Kidney tubule cell (primary cell): Measurements from ENCODE around the gene EGLN3.
A peak's percentile ranks its signal among the peaks of the same experiment; 100 is the strongest.
"Not testable (repeated sequence)": the region's sequence is repeated elsewhere in the genome, so short reads cannot be mapped to it uniquely, and the experiment has no call there.

Source experiments
- DNase-seq: peaks from one replicate; pipeline ENCODE4 v3.0.0-alpha.2; 2018; ENCODE audit warnings: low spot score

EGLN3 gene

DNA sequence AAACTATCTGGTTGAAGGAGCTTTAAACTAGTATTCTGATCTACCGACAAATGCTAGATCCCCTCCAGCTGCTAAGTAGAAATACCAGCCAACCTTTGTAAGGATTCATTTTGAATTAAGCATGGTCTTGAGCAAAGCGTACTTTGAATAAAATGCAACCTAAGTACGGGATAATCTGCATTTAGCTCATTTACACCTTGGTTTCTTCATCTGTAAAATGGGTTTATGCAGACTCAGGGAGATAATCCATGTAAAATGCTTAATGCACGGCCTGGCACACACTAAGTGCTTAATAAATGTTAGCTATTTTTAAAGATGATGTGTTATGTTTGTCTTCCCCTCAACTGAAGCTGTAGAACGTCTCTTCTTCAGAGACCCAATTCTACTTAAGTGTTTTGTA, 15.9 kb downstream of the EGLN3 start:
- DNase-seq = no peak

DNA sequence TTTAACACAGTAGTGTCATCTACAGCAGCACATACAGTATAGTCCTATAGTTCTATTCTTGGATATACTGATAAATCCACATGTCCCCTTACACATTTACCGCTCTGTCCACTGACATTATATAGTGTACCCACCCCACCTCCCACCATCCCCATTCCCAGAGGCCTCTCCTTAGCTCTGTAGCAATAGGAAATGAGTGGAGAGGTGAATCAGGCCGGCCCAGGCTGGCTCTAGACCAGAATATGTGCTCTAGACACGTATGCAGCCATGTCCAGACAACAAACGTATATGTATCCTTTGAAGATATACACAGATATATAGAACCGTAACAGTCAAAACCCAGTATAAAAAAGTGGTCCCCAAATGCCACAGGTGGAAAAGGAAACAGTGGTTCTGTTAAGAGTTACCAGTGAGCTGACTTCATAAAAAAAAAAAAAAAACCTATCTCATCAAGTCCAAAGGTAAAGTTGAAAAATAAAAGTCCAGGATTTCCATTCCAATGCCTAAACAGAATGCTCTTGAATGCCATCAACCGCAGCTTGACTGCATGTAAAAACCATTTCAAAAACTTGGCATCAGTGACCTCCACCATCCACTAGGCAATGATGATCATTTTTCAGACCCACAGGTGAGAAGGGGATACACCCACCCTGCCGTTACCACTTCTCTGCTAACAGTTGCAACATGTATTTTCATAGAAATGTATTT, 16.7 kb downstream of the EGLN3 start:
- DNase-seq = peak; percentile 59

DNA sequence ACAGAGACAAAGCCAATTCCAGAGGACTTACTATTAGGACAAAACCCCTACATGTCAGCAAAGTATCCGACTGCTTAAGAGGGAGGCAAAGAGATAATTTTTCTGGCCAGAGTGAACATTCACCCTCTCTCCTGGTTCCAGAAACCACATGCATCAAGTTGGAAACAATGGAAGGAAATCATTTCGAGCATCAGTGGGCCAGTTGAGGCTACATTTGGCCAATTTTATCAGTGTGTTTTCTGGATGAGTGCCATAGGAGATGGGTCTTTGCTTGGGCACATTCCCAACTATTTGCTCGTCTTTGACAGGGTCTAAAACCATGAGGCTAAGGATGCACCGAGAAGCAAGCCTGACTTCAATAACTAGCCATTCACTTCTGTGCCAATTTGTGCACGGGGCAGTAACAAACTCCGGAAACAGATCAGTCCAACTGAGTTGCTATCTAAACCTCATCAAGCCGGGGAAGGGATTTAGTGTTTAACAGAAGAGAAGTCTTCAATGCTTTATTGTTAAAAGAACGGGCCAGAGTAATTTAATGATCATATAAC, 17.4 kb downstream of the EGLN3 start:
- peak; percentile 32 for DNase-seq

DNA sequence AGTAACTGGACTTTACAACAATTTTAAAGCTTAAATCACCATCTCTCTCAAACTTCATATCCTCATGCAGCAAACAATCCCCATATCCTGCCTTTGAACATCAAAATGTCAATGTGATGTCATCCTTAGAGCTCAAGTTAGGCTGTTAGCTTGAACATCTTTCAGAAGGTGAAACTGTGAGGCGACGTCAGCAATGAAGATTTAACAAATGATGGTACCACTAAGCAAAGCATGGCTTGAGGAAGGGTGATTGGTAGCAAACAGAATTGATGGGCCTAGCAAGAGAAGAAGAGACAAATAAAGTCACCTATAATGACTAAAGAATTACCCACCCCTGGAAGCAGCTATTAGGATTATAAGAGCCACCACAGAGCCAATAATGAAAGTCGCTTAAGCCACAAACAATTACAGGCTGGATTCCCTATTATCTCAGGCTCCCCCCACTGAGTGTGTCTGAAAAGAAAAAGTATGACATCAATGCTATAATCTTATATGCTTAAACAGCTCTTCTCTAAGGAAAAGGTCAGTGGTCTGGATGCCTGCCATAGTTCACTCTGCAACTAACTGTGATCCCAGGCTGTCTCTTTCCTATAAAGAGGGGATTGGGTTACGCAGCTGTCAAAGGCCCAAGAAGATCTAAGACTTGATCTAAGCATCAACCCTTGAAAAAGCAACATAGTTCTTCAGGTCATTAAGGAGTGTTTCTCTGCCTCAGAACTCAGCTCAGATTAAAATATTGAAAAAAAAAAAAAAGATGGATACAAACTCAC, 18.1 kb downstream of the EGLN3 start:
- no peak for DNase-seq

DNA sequence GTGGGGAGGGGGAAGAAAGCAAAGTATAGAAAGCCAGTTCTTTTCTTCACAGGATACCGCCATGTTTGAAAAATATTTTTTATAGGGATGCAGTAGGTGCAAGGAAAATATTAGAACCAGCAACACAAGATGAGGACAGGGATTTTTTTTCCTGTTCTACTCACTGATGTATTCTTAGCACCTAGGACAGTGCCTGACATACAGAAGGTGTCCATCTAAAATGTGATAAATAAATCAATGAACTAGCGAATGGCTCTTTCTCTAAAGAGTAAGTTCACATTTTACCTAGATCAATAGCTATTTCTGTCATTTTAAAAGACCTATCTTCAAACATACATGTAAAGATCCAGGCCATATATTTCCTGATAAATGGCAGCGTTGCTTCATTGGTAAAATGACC, 18.8 kb downstream of the EGLN3 start:
- DNase-seq = no peak

DNA sequence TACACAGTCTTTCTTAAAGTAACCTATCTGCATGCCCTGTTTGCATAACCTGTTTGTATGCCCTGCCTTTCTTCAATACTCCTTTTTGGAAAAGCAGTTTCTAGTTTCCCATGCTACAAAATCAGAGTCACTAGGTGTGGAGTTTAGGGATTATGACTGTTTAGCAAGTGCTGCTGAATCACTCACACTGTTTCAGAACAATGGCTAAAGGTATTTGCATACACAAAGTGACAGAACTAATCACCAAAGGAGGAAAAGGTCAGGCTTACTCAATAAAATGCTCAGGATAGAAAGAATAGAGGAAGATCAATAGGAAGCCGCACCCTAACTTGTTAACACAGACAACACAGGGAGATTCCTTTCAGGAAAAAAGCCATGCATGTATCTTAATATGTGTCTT, 19.4 kb downstream of the EGLN3 start:
- DNase-seq = peak; percentile 63

DNA sequence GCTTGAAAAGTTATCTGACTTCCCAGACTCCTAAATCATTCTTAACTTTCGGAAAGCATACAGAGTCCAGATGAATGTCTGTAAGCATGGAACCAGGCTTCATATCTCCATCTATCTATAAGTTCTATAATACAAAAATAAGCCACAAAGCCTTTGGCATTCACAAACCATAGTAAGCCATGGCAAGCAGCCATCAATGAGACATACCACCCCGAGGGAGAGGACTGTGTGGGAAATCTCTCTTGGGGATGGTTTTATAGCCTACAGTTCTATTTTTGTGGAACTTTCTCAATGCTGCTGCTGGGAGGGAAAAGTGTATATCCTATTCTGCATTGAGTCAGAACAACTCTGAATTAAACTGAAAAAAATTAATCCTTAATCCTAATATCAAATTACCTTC, 20.4 kb downstream of the EGLN3 start:
- no peak for DNase-seq

DNA sequence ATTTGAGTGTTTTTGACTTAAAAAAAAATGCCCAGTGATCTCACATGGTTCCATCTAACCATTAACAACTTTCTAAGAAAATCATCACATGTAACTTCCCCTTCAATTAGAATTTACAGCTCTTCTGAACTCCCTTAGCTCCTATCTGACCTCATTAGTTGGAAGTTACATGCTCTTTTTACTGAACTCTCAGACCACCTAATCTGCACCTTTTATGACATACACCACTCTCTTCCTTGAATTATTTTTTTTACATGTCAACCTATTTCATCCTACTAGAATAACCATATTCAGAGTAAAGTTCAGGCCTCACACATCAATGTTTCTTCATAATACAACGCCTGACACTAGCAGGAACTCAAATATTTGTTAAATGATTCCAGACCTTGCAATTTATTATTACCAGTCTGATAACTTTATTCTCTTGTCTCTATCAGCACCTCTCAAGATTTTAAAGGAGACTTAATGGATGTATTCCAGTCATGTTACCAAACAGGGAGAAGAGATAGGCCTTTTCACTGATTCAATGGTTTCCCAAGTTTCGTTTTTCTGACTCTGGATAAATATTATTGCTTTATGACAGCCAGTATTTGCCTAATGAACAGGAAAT, 21.0 kb downstream of the EGLN3 start:
- DNase-seq = no peak

DNA sequence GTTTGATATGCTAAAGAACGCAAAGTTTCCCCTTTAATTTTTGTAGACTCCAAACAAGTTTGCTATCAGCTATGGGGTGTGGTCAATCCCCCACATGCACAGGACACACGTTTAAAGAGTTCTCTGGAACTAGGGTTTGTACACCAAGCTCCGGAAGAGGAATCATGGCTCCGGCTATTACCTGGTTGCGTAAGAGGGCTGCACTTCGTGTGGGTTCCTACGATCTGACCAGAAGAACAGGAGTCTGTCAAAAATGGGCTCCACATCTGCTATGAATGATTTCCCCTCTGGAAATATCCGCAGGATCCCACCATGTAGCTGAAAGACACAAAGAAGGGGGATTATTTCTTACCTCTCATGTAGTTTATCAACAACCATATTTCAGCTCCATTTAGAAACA, 22.0 kb downstream of the EGLN3 start:
- DNase-seq = no peak

DNA sequence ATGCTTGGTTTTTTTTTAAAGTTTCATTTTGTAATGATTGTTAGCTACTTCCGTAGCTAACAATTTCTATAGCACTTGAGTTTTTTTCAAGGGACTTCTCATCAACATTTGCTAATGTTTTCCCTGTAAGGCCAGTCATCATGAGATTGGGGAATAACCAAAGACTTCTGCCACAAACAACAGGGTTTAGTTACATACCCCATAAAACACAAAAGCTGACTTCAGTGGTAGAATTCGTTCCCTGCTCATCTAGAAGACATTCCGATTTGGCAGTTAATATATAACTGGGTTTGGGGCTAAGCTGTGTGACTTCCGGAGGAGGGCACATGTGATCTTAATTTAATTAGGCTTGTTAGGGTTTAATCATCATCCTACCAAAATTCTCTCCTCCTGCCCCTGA, 22.9 kb downstream of the EGLN3 start:
- DNase-seq = no peak

DNA sequence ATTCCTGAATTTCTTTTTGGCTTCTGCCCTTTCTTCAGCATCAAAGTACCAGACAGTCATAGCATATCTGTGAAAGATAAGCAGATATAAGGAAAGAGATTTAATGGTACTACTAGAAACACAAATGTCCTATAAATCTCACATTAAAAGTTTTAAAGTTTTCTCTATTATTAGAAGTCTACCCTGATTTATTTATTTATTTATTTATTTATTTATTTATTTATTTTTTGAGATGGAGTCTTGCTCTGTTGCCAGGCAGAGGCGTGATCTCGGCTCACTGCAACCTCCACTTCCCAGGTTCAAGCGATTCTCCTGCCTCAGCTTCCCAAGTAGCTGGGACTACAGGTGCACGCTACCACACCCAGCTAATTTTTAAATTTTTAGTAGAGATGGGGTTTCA, 23.9 kb downstream of the EGLN3 start:
- DNase-seq = not testable (repeated sequence)

DNA sequence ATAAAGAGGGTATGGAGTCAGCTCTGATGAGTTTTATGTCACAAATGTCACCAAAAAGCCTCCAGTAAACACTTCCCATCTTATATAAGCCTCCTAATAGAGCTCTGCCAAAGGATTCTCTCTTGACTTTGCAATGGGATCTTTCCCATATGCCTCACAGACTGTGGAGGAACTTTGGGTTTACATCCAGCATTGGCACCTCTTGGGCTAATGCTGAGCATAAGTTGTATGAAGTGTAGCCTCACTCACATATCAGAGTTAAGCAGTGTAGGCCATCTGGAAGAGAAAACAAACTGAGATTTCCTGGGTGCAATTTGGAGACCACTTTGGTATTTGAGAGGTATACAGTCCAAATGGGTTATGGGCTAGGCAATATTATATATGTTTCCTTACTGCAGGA, 24.9 kb downstream of the EGLN3 start:
- DNase-seq = no peak

DNA sequence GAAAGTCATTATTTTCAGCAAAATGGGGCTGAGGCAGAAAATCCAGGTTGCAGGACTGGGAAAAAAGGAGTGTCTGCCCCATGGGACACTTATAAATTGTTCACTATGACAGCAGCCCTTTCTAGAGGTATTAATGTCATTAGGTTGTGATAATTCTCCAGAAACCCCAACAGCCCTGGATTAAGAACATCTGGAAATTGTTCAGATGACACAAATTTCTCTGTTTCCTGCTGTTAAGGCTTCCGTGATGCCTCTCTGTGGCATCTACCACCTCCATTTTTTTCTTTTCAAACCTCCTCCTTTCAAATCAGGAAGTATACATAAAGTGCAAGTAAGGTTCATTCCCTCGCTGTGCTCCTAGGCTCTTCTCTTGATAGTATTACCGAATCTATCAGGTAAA, 25.6 kb downstream of the EGLN3 start:
- no peak for DNase-seq

DNA sequence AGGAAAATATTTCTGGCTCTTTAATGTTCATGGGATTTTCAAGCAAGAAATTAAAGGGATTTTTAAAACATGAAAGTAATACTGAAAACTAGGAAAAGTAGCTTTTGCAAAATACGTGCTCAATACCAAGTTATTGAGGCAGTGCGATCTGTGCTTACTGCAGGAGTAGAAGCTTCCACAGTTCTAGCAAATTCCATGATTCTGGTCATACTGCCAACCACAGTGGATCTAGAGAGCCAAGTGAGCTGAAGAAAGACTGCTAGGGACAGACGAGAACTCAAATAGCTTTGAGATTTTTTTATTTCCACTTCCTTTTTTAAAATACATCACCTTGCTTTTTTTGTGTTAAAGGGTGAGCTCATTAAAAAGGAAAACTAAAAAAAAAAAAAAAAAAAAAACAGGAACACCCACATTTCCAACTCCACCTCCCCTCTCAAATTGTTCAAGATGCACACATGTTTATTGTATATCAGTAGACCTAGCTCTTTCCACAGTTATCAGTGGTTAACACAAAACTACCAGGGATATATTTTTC, 26.2 kb downstream of the EGLN3 start:
- DNase-seq = no peak

DNA sequence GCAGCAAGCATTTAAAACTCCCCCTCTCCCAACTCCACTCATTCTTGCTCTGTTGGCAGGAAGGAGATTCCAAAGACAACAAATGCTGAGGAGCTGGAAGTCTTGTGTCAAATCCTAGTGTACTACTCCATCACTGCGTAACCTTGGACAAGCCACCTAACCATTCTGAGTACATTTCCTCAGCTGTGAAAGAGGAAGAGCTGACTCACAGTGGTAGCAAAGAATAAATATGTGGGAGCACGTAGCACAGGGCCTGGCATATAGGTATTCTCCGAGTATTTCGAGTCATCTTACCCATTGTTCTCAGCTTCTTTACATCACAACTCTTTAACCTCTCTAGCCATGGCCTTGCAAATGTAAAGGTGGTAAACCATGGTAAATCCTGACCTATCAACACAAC, 28.7 kb downstream of the EGLN3 start:
- no peak for DNase-seq

DNA sequence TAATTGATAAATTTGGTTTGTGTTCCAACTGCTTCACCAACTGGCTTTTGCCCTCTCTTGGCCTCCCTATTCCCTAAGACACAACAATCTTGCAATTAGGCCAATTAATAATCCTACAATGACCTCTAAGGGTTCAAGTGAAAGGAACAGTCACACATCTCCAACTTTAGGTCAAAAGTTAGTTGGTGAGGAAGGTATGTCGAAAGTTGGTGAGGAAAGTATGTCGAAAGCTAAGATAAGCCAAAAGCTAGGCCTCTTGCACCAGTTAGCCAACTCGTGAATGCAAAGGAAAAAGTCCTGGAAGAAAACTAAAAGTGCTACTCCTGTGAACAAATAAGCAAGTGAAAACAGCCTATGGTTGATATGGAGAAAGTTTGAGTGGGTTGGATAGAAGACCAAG, 32.6 kb downstream of the EGLN3 start:
- no peak for DNase-seq

DNA sequence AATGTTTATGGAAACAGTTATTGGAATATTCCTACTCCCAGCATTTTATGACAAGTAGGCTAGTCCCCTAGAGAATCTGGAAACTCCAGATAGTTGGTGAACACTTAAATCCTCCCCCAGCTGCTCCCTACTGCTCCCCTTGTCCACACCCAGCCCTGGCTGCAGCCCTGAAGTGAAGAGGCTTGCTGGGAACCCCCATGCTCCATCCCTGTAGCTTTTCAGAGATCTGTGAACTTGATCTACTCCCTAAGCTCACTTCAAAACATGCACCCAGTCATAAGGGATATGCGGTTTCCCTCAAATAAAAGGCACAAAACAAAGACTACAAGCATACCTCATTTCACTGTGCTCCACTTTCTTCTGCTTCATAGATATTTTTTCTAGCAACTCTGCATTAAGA, 33.2 kb downstream of the EGLN3 start:
- no peak for DNase-seq

DNA sequence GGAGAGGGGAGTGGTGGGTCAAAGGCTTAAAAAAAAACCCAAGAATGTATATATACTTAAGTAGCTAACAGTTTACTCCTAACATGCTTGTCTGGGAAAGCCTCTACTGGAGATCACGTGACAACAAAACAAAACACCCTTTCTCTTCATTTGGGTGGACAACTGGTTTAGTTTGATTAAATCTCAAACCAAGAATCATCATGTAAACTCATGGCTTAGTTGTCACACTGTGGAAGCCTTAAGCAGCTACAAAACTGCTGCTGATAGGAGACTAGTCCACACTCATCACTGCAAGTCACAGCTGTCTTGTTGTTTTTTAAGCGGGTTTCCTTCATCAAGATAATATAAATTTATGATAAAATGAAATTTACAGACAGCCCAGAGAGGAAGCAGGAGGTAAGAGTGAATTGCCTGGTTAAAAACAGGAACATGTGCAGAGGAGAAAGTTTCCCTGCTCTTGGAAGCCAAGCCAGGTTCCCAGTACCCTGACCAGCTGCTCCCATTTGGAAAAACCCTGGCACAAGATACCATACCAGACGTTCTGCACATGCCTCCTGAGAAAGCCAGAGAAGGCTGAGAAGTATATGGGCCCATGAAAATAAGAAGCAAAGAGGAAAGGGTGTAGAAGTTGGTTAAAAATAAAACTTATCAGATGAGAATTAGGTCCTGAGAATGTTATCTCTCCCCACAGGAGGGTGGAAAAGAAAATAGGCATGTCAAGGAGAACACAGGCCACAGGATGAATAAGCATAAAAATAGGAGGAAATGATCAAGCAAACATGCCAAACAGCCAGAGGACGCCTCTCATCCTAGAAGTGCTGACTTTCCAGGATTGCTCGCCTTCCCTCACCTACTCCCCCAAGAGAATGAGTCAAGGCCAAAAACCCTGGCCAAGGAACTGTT, 34.0 kb downstream of the EGLN3 start:
- DNase-seq = peak; percentile 89

DNA sequence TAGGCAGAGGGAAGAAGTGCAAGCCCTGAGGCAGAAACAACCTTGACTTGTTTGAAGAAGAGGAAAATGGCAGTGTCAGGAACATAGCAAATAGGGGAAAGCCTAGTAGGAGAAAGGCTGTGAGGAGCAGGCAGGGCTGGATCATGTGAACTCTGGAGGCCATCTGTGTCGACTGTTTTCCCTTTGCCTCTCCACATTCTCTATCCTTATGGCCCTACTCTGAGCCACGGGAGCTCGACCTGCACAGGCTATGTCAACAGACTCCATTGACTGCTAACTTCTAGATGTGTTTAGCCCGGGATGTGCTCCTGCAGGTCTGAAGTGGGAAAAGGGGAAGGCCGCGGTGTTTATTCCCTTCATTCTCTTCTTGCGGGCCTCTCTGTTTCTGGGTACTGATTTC, 35.2 kb downstream of the EGLN3 start:
- DNase-seq = no peak

DNA sequence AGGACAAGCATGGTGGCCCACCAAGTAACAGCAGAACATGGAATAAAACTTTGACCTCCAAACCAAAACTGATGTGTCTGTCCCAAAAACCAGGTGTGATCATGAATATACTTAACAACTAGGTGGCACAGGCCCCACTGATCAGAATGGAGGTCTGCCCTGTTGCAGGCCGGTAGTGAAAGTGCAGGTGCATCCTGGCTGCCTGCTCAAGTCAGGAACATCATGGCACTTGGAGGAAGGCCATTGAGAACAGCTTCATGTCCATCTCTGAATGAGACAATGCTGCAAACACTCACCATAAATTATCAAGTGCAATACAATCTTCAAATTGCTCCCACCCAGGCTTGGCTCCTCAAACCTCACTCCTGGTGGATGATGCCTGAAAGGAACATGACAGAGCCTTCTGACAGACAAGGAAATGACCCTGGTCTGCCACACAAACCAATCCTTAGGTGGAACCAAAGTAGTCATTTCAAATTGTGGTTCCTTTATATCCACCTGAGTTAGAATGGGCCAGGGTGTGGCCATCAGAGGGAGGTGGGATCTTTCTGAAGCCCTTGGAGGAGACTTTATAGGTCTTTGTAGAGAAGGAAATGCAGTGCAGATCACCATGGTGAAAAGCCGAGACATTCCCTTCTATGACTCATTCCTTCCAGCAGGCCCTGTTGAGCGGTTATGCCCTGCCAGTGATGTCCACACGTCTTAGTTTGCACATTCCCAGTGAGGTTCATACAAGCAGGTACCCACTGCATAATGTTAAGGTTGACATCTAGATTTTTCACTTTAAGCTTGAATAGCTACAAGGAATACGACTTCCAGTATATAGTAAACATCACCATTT, 36.0 kb downstream of the EGLN3 start:
- DNase-seq = peak; percentile 92

DNA sequence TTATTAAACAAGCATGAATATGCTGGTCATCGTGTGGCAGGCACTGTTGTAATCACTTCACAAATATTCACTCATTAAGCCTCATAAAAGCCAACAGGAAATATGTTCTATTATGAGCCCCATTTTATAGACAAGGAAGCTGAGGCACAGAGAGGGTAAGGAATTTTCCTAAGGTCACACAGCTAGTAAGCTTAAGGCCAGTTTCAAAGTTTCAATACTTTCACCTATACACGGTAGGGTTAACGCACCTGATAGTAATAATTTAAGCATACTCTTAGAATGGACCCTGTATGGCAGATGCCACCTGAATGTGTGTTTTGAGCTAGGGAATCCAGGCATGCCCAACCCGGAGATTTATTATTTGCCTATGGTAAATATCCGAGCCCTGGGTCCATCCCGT, 39.8 kb downstream of the EGLN3 start:
- DNase-seq = no peak
